IMR-90 (cell line): Measurements from ENCODE around the gene TECTB. TPM values are rescaled to one million over a fixed set of nuclear protein-coding genes. Genes with fewer than 3 reads are reported as not detected.

Source experiments
- ATAC-seq: fragments of 200-7000 bp; cut with Tn5 transposase; 2 replicates; pipeline ENCODE4 v1.9.1; 2020; ENCODE audit warnings: low read depth, mild to moderate bottlenecking, moderate library complexity
- BruUV-seq: library from RNA; stranded (reverse); fragments of 400-500 nt; replicated peaks from 2 replicates; lab custom pipeline; 2021; lab: Mats Ljungman, UMichigan
- CTCF ChIA-PET: fragments of 300-600 bp; formaldehyde crosslinking; extraction: SDS; loops from one replicate; lab custom pipeline; 2021; ENCODE audit warnings: antibody characterized with exemption; lab: Yijun Ruan, JAX
- POLR2A ChIA-PET: fragments of 300-600 bp; sonication (Branson Sonifier 250); formaldehyde crosslinking; loops from one replicate; lab custom pipeline; 2022; ENCODE audit warnings: antibody characterized with exemption; ENCODE audit not compliant: unreplicated experiment; lab: Charles Lee
- DNase-seq: peaks from one replicate; pipeline ENCODE4 v3.0.0; 2013
- H2AFZ ChIP-seq: replicated peaks from 2 replicates; pipeline ENCODE3; 2013; ENCODE audit warnings: low read length, mild to moderate bottlenecking; ENCODE audit not compliant: poor library complexity
- H2AK5ac ChIP-seq: 2 replicates; pipeline ENCODE4 v1.6.1; 2013; ENCODE audit warnings: low read depth, low read length, inconsistent platforms
- H2AK9ac ChIP-seq: replicated peaks from 2 replicates; pipeline ENCODE3; 2013; ENCODE audit warnings: mild to moderate bottlenecking, low read depth, low read length, moderate library complexity; ENCODE audit not compliant: poor library complexity
- H2BK120ac ChIP-seq: 2 replicates; pipeline ENCODE4 v1.6.1; 2013; ENCODE audit warnings: low read depth, low read length, inconsistent platforms
- H2BK15ac ChIP-seq: 3 replicates; pipeline ENCODE4 v1.6.1; 2013; ENCODE audit warnings: low read depth, low read length, inconsistent platforms
- H2BK20ac ChIP-seq: 2 replicates; pipeline ENCODE4 v1.6.1; 2013; ENCODE audit warnings: low read depth, mild to moderate bottlenecking, inconsistent platforms, low read length, moderate library complexity
- H2BK5ac ChIP-seq: 2 replicates; pipeline ENCODE4 v1.6.1; 2013; ENCODE audit warnings: mild to moderate bottlenecking, low read depth, low read length, inconsistent platforms; ENCODE audit not compliant: poor library complexity, severe bottlenecking
- H3K14ac ChIP-seq: replicated peaks from 2 replicates; pipeline ENCODE4 v1.6.1; 2013; ENCODE audit warnings: low read depth, low read length, inconsistent platforms
- H3K18ac ChIP-seq: 2 replicates; pipeline ENCODE4 v1.6.1; 2013; ENCODE audit warnings: low read depth, low read length, control low read depth
- H3K23ac ChIP-seq: 2 replicates; pipeline ENCODE4 v1.6.1; 2013; ENCODE audit warnings: low read depth, low read length, inconsistent platforms
- H3K27ac ChIP-seq: 2 replicates; pipeline ENCODE4 v1.5.1; 2013; ENCODE audit warnings: mild to moderate bottlenecking, control low read depth, low read length; ENCODE audit not compliant: insufficient read depth
- H3K27me3 ChIP-seq: 2 replicates; pipeline ENCODE4 v1.6.1; 2013; ENCODE audit warnings: low read length; ENCODE audit not compliant: control insufficient read depth, insufficient read depth
- H3K36me3 ChIP-seq: 2 replicates; pipeline ENCODE4 v1.6.1; 2013; ENCODE audit warnings: low read length, mixed read lengths; ENCODE audit not compliant: control insufficient read depth, insufficient read depth
- H3K4ac ChIP-seq: 2 replicates; pipeline ENCODE4 v1.6.1; 2013; ENCODE audit warnings: low read depth, low read length, inconsistent platforms
- H3K4me1 ChIP-seq: 2 replicates; pipeline ENCODE4 v1.6.1; 2013; ENCODE audit warnings: low read length, mixed read lengths; ENCODE audit not compliant: control insufficient read depth, insufficient read depth
- H3K4me2 ChIP-seq: 2 replicates; pipeline ENCODE4 v1.6.1; 2013; ENCODE audit warnings: low read depth, mild to moderate bottlenecking, control low read depth, low read length, moderate library complexity
- H3K4me3 ChIP-seq: 2 replicates; pipeline ENCODE4 v1.5.1; 2013; ENCODE audit warnings: low read depth, mild to moderate bottlenecking, control low read depth, low read length, moderate library complexity; ENCODE audit not compliant: insufficient read depth
- H3K56ac ChIP-seq: 2 replicates; pipeline ENCODE4 v1.6.1; 2013; ENCODE audit warnings: low read length, inconsistent platforms; ENCODE audit not compliant: insufficient read depth; ENCODE audit errors: extremely low read depth
- H3K79me1 ChIP-seq, 2 experiments: 2 replicates each; pipeline ENCODE4 v1.6.1; 2013; ENCODE audit warnings: low read length in 2 of 2, inconsistent platforms in 1 of 2, low read depth in 1 of 2
- H3K9ac ChIP-seq: 2 replicates; pipeline ENCODE4 v1.6.1; 2013; ENCODE audit warnings: low read depth, low read length, control low read depth
- H3K9me1 ChIP-seq: 2 replicates; pipeline ENCODE4 v1.6.1; 2013; ENCODE audit warnings: low read length, inconsistent platforms; ENCODE audit not compliant: insufficient read depth
- H3K9me3 ChIP-seq: 2 replicates; pipeline ENCODE4 v1.6.1; 2013; ENCODE audit warnings: low read length; ENCODE audit not compliant: control insufficient read depth, insufficient read depth
- H4K20me1 ChIP-seq: 2 replicates; pipeline ENCODE4 v1.6.1; 2013; ENCODE audit warnings: low read length, inconsistent platforms; ENCODE audit not compliant: insufficient read depth
- H4K5ac ChIP-seq: 2 replicates; pipeline ENCODE4 v1.6.1; 2013; ENCODE audit warnings: mild to moderate bottlenecking, low read depth, low read length, control low read depth
- H4K8ac ChIP-seq, 2 experiments: 2 replicates each; pipeline ENCODE4 v1.6.1; 2013; ENCODE audit warnings: low read depth in 2 of 2, low read length in 2 of 2, control low read depth in 1 of 2, inconsistent platforms in 1 of 2
- H4K91ac ChIP-seq: 2 replicates; pipeline ENCODE4 v1.6.1; 2013; ENCODE audit warnings: low read depth, low read length, inconsistent platforms; ENCODE audit not compliant: insufficient read depth
- BHLHE40 ChIP-seq: fragments of 150-350 bp; IDR thresholded peaks from 2 replicates; pipeline ENCODE4 v1.6.1; 2016; ENCODE audit warnings: mild to moderate bottlenecking, low read depth, low read length
- CEBPB ChIP-seq: IDR thresholded peaks from 2 replicates; pipeline ENCODE4 v1.6.1; 2012; ENCODE audit warnings: low read depth, low read length, improper control_type of control experiment
- CHD1 ChIP-seq: IDR thresholded peaks from 2 replicates; pipeline ENCODE4 v1.6.1; 2012; ENCODE audit warnings: low read depth, low read length, improper control_type of control experiment
- CTCF ChIP-seq: conservative IDR thresholded peaks from 2 replicates; pipeline ENCODE4 v1.5.1; 2012; ENCODE audit warnings: mild to moderate bottlenecking, low read depth, low read length, improper control_type of control experiment
- ELK1 ChIP-seq: fragments of 150-350 bp; IDR thresholded peaks from 2 replicates; pipeline ENCODE4 v1.6.1; 2016; ENCODE audit warnings: low read depth, mild to moderate bottlenecking, low read length, moderate library complexity, borderline replicate concordance
- FOS ChIP-seq: fragments of 150-350 bp; IDR thresholded peaks from 2 replicates; pipeline ENCODE4 v1.6.1; 2016; ENCODE audit warnings: low read depth, low read length
- MAFK ChIP-seq: IDR thresholded peaks from 2 replicates; pipeline ENCODE4 v1.6.1; 2012; ENCODE audit warnings: low read depth, low read length, improper control_type of control experiment
- MXI1 ChIP-seq: IDR thresholded peaks from 2 replicates; pipeline ENCODE4 v1.6.1; 2012; ENCODE audit warnings: low read depth, mild to moderate bottlenecking, low read length, moderate library complexity, borderline replicate concordance
- NFE2L2 ChIP-seq: fragments of 150-350 bp; IDR thresholded peaks from 2 replicates; pipeline ENCODE4 v1.6.1; 2016; ENCODE audit warnings: low read depth, mild to moderate bottlenecking, low read length
- POLR2A ChIP-seq: IDR thresholded peaks from 2 replicates; pipeline ENCODE4 v1.6.1; 2012; ENCODE audit warnings: mild to moderate bottlenecking, low read depth, low read length
- RAD21 ChIP-seq: IDR thresholded peaks from 2 replicates; pipeline ENCODE4 v1.6.1; 2012; ENCODE audit warnings: low read length, improper control_type of control experiment
- RCOR1 ChIP-seq: IDR thresholded peaks from 2 replicates; pipeline ENCODE4 v1.6.1; 2012; ENCODE audit warnings: mild to moderate bottlenecking, low read length, improper control_type of control experiment; ENCODE audit not compliant: insufficient replicate concordance
- RFX5 ChIP-seq: IDR thresholded peaks from 2 replicates; pipeline ENCODE4 v1.8.0; 2012; ENCODE audit warnings: low read depth, mild to moderate bottlenecking, low read length, moderate library complexity
- SMC3 ChIP-seq: fragments of 150-350 bp; IDR thresholded peaks from 2 replicates; pipeline ENCODE4 v1.6.1; 2016; ENCODE audit warnings: low read depth, mild to moderate bottlenecking, antibody characterized with exemption, low read length, moderate library complexity
- USF2 ChIP-seq: fragments of 150-350 bp; IDR thresholded peaks from 2 replicates; pipeline ENCODE4 v1.6.1; 2017; ENCODE audit warnings: mild to moderate bottlenecking, antibody characterized with exemption, low read length, low read depth
- WGBS, 2 experiments: methylation state at CpG; one replicate each; pipeline versions ENCODE4 v1.1.5 to v1.1.7; 2013; ENCODE audit warnings: missing lambda C conversion rate in 2 of 2; ENCODE audit not compliant: insufficient read length in 1 of 2; ENCODE audit errors: extremely low coverage in 2 of 2; 5-methylcytosine and 5-hydroxymethylcytosine counted together
- dilution Hi-C: fragments of 300-500 bp; cut with HindIII; formaldehyde crosslinking; loops from one replicate; pipeline ENCODE4 v1.14.3; 2018; ENCODE audit warnings: low sequenced_read_pairs; ENCODE audit not compliant: unreplicated experiment
- in situ Hi-C: fragments of 300-500 bp; cut with MboI; formaldehyde crosslinking; loops from 3 replicates; pipeline ENCODE4 v1.14.3; 2019; ENCODE audit warnings: low sequenced_read_pairs, inconsistent platforms, mixed read lengths
- intact Hi-C: fragments of 100-400 bp; cut with micrococcal nuclease; formaldehyde crosslinking; loops from 2 replicates; pipeline ENCODE4 v1.10.0; 2022
- polyA plus RNA-seq, 3 experiments: library from polyadenylated mRNA; depleted of rRNA; stranded (reverse); fragments of >200 nt; gene quantifications; 2 replicates each; pipeline ENCODE4 v1.2.3, GENCODE V29; 2012; ENCODE audit warnings: low replicate concordance in 1 of 3
- total RNA-seq: library from RNA; depleted of rRNA; stranded (reverse); fragments of >200 nt; gene quantifications from 2 replicates; pipeline ENCODE4 v1.2.3, GENCODE V29; 2012

TECTB gene
- total and polyA plus RNA-seq, 2 of the 4 experiments (the other 2 are of a cell fraction): not detected

GRCh38 chr10:112338957-112339356 lies 55.8 kb downstream of the TECTB start:
- DNase-seq (no peak), ATAC-seq (no peak)
- Histone ChIP-seq H2BK120ac (no peak overlapping the region), H3K4ac (no peak overlapping the region), H2AK9ac (no peak overlapping the region), H3K79me1 (no peaks in the 10 kb centered on the region), H3K23ac (no peak overlapping the region), H2AK5ac (no peak overlapping the region), H2BK20ac (no peak overlapping the region), H3K4me1 (no peaks in the 10 kb centered on the region), H3K27ac (no peak overlapping the region), H4K5ac (no peak overlapping the region), H3K36me3 (no peaks in the 10 kb centered on the region), H3K18ac (no peak overlapping the region), H3K14ac (no peak overlapping the region), H3K4me2 (no peak overlapping the region), H2BK15ac (no peak overlapping the region), H4K20me1 (no peaks in the 10 kb centered on the region), H2BK5ac (no peak overlapping the region), H3K4me3 (no peak overlapping the region), H2AFZ (no peak overlapping the region), H3K9me1 (no peaks in the 10 kb centered on the region), H3K9me3 (no peaks in the 10 kb centered on the region), H3K9ac (no peak overlapping the region), H3K56ac (no peak overlapping the region), H3K27me3 (no peaks in the 10 kb centered on the region; the same call in 1 of the 2 replicates), H4K91ac (no peak overlapping the region), H4K8ac (no peak overlapping the region)
- ChIA-PET CTCF (no interaction called here), POLR2A (no interaction called here)
- intact Hi-C loops (no loop called here), dilution Hi-C loops (no loop called here), in situ Hi-C loops (no loop called here)
- WGBS, 2 experiments: 42% methylated on average over 2 of the region's 3 CpGs; no CpG with 5 or more reads in 1 of the 2 experiments
- no peak for TF ChIP-seq RCOR1
- no peak for TF ChIP-seq CHD1
- TF ChIP-seq FOS: no peak
- TF ChIP-seq CTCF: no peak
- TF ChIP-seq CEBPB: no peak
- TF ChIP-seq RAD21: no peak
- TF ChIP-seq POLR2A: no peak
- TF ChIP-seq USF2: no peak
- no peak for TF ChIP-seq SMC3
- TF ChIP-seq ELK1: no peak
- no peak for TF ChIP-seq MAFK
- no peak for TF ChIP-seq RFX5
- no peak for TF ChIP-seq NFE2L2
- TF ChIP-seq BHLHE40: no peak
- TF ChIP-seq MXI1: no peak
- BruUV-seq: no TSS peak
